VCaP (cell line): ENCODE results near the gene SPAG6.

ENCODE experiments used
- H3K27ac ChIP-seq: fragments of 450-650 bp; 2 replicates; pipeline ENCODE4 v1.5.1; 2017
- CTCF ChIP-seq: fragments of 450-650 bp; conservative IDR thresholded peaks from 2 replicates; pipeline ENCODE4 v1.5.1; 2017; ENCODE audit warnings: mild to moderate bottlenecking, moderate library complexity

The SPAG6 gene

GRCh38 chr10:22369434-22370072, 24.3 kb downstream of the SPAG6 start:
- TF ChIP-seq CTCF = no peak
- H3K27ac ChIP-seq = no peak overlapping the region

DNA sequence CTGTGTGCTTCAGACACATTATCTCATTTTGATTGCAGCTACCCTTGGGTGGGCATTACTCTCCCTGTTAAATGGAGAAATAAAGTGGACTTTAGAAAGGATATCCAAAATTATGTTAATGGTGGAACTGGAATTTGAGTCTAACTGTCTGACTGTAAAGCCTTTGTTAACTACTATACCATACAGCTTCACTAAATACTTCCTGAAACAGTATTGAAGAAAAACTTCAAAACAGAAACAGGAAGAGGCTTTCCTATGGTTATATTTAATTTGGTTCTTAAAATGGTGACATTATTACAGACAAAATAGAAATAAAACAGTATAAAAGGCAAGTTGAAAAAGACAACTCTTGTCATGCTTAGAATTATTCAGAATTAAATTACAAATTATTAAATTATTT, 25.0 kb downstream of the SPAG6 start:
- no peak for TF ChIP-seq CTCF
- no peak overlapping the region for H3K27ac ChIP-seq

GRCh38 chr10:22372298-22372697, 27.0 kb downstream of the SPAG6 start:
- H3K27ac ChIP-seq = peak overlapping the region; percentile 72
- no peak for TF ChIP-seq CTCF

DNA sequence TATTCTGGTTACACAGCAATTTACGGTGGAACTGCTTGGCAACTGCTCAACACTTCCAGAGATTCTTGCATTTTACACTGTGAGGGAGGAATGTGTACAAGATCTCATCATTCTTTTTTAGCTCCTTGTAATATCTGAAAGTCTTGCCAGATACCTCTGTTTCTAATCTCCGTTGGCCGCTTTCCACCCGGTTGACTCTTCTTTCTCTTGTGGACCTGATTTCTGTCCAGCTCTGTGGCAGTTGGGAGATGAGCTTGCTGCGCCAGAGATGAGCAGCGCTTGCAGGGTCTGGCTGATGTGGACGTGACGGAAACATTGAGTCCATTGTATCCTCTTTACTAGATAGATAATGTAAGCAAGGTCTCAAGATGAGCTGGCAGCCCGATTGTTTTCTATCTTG, 27.6 kb downstream of the SPAG6 start:
- peak overlapping the region; percentile 72 for H3K27ac ChIP-seq
- TF ChIP-seq CTCF = no peak

- no peak overlapping the region for H3K27ac ChIP-seq
- TF ChIP-seq CTCF = no peak
Observed at GRCh38 chr10:22374489-22375126, 29.3 kb downstream of the SPAG6 start.

GRCh38 chr10:22379059-22379458, 33.8 kb downstream of the SPAG6 start:
- H3K27ac ChIP-seq = no peak overlapping the region
- no peak for TF ChIP-seq CTCF

- H3K27ac ChIP-seq = no peak overlapping the region
- no peak for TF ChIP-seq CTCF
Observed at GRCh38 chr10:22381262-22381661, 36.0 kb downstream of the SPAG6 start.
